Activated B cell treated with CpG ODN at 0.5 μM for 24 hours (primary cell): ENCODE results near the gene IQCF2. TPM values are rescaled to one million over a fixed set of nuclear protein-coding genes. Genes with fewer than 3 reads are reported as not detected.

Experiments
- ATAC-seq: fragments of 200-7000 bp; cut with Tn5 transposase; one replicate; pipeline ENCODE4 v1.10.0; 2021; ENCODE audit warnings: low read depth, mild to moderate bottlenecking, moderate library complexity
- CTCF ChIA-PET: fragments of 350-600 bp; sonication (Branson Sonifier 250); formaldehyde crosslinking; loops from one replicate; lab custom pipeline; 2021; ENCODE audit warnings: antibody characterized with exemption; lab: Charles Lee
- POLR2A ChIA-PET: fragments of 350-600 bp; sonication (Branson Sonifier 250); formaldehyde crosslinking; loops from one replicate; lab custom pipeline; 2021; ENCODE audit warnings: antibody characterized with exemption; lab: Charles Lee
- DNase-seq: peaks from one replicate; pipeline ENCODE4 v3.0.0; 2022
- H3K27ac Mint-ChIP-seq: one replicate; pipeline ENCODE4 v1.8.0; 2020; ENCODE audit warnings: mixed read lengths
- H3K27me3 Mint-ChIP-seq: one replicate; pipeline ENCODE4 v1.8.0; 2021; ENCODE audit warnings: mixed read lengths
- H3K36me3 Mint-ChIP-seq: one replicate; pipeline ENCODE4 v1.8.0; 2021; ENCODE audit warnings: low read depth, mixed read lengths
- H3K4me1 Mint-ChIP-seq: one replicate; pipeline ENCODE4 v1.8.0; 2021; ENCODE audit warnings: mixed read lengths
- H3K4me3 Mint-ChIP-seq: one replicate; pipeline ENCODE4 v1.8.0; 2020; ENCODE audit warnings: mild to moderate bottlenecking, mixed read lengths
- H3K9me3 Mint-ChIP-seq: one replicate; pipeline ENCODE4 v1.8.0; 2020; ENCODE audit warnings: mixed read lengths
- intact Hi-C: fragments of 100-400 bp; cut with micrococcal nuclease; formaldehyde crosslinking; loops from one replicate; pipeline ENCODE4 v1.15.1; 2024
- total RNA-seq: library from RNA; stranded (reverse); gene quantifications from 2 replicates; pipeline ENCODE4 v1.2.3, GENCODE V29; 2022
- TF ChIP-seq, protein P1 (sequence below): fragments of 200-600 bp; IDR thresholded peaks from one replicate; pipeline ENCODE4 v1.8.0; 2022; ENCODE audit warnings: antibody characterized with exemption, mild to moderate bottlenecking

The IQCF2 gene
- total RNA-seq, 1 donor from 2014 or later: not detected

DNA sequence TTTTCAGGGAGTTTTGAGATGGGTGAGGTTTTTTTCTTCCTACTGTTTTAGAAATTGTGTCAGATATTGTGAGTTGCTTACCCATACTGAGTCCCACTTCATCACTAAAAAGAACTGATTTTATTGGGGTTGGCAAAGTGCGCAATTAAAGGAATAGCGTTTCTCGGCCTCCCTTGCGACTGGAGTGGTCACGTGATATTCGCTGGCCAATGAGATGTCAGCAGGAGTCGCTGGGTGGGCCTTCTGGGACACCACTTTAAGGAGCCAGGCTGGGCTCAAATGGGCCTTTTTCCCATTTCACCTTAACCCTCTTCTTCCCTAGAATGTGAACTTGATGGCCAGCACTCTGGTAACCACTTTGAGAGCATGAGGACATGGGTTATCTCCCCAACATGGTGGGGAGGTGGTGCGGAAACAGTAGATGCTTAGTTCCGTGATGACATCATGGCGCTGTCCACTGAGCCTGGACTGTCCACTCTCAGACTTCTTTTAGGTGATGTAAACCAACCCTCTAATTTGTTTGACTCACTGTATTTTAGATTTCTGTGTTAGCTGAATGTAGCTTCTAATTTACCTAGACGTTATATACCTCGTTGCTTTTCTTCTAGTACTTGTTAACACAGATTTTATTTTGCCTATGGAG is 27.2 kb downstream of the IQCF2 start:
- Mint-ChIP-seq H3K4me1 (no peaks in the 10 kb centered on the region), H3K27ac (no peak overlapping the region), H3K4me3 (no peak overlapping the region), H3K36me3 (no peaks in the 10 kb centered on the region), H3K27me3 (peaks cover 28% of the 10 kb centered on the region), H3K9me3 (no peaks in the 10 kb centered on the region)
- no peak for ATAC-seq
- intact Hi-C loops: no loop called here
- no peak for DNase-seq
- TF ChIP-seq, protein P1, sequence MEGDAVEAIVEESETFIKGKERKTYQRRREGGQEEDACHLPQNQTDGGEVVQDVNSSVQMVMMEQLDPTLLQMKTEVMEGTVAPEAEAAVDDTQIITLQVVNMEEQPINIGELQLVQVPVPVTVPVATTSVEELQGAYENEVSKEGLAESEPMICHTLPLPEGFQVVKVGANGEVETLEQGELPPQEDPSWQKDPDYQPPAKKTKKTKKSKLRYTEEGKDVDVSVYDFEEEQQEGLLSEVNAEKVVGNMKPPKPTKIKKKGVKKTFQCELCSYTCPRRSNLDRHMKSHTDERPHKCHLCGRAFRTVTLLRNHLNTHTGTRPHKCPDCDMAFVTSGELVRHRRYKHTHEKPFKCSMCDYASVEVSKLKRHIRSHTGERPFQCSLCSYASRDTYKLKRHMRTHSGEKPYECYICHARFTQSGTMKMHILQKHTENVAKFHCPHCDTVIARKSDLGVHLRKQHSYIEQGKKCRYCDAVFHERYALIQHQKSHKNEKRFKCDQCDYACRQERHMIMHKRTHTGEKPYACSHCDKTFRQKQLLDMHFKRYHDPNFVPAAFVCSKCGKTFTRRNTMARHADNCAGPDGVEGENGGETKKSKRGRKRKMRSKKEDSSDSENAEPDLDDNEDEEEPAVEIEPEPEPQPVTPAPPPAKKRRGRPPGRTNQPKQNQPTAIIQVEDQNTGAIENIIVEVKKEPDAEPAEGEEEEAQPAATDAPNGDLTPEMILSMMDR: no peak
- ChIA-PET POLR2A (no interaction called here), CTCF (no interaction called here)

DNA sequence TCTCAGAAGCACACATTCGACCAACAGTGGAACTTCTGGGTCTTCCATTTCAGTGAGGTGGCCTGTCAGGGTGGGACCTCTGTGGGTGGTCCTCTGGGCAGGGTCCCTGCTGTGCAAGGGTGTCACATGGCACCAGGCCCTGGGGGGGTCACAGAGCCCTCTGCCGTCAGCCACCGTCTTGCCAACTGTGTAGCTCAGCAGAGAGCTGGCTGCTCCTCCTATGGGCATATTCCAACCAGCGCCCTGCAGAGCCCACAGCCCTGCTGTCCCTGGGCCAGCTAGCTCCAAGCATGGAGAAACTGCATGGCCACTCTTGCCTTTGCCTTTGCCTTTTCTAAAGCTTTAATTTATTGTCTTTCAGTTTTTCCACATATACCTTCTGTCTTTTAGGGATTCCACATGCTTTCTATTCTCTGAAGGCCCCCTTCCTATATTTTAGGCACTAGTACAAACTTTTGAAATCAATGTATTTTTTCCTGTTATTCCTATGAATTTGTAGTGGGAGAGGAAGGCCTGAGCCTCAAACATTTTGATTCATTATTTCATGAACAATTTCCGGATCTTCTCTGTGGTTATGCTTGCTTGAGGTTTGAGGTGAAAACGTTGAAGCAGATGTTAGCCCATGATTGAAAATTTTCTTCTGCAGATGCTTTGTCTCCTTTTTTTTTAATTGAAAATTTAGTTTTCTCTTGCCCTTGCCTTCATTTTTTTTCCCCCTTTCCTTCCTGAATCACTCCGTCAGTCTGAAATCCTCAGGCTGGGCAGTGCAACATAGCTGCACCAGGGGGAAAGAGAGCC is 30.0 kb downstream of the IQCF2 start:
- ChIA-PET CTCF (no interaction called here), POLR2A (no interaction called here)
- no peaks in the 10 kb centered on the region for H3K36me3 Mint-ChIP-seq
- H3K27me3 Mint-ChIP-seq: peaks cover 30% of the 10 kb centered on the region
- intact Hi-C loops: no loop called here
- no peaks in the 10 kb centered on the region for H3K4me1 Mint-ChIP-seq
- H3K9me3 Mint-ChIP-seq: no peaks in the 10 kb centered on the region
- no peak for DNase-seq
- H3K4me3 Mint-ChIP-seq: no peak overlapping the region
- no peak for ATAC-seq
- H3K27ac Mint-ChIP-seq: no peak overlapping the region
- TF ChIP-seq, protein P1: no peak

DNA sequence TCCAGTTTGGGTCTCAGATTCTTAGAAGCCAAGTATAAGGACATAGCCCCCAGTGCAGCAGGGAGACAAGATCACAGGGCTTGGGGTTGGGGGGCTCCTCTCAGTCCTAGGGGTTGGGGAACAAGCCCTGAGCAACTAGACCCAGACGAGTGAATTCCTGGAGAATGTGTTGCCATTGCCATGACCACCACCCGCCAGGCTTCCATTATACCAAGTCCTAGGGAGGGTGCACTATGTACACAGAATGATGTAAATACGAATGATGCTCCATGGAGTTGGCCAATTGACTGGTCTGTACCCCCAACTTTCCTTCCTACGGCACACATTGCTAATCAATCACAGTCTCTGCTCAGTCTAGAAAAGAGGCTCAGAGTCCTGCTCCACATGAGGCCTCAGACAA is 33.0 kb downstream of the IQCF2 start:
- ChIA-PET CTCF (no interaction called here), POLR2A (no interaction called here)
- H3K4me1 Mint-ChIP-seq: no peaks in the 10 kb centered on the region
- H3K4me3 Mint-ChIP-seq: no peak overlapping the region
- DNase-seq: no peak
- H3K27me3 Mint-ChIP-seq: peaks cover 48% of the 10 kb centered on the region
- no peak overlapping the region for H3K27ac Mint-ChIP-seq
- no peaks in the 10 kb centered on the region for H3K36me3 Mint-ChIP-seq
- H3K9me3 Mint-ChIP-seq: no peaks in the 10 kb centered on the region
- TF ChIP-seq, protein P1: no peak
- intact Hi-C loops: no loop called here
- ATAC-seq: no peak

DNA sequence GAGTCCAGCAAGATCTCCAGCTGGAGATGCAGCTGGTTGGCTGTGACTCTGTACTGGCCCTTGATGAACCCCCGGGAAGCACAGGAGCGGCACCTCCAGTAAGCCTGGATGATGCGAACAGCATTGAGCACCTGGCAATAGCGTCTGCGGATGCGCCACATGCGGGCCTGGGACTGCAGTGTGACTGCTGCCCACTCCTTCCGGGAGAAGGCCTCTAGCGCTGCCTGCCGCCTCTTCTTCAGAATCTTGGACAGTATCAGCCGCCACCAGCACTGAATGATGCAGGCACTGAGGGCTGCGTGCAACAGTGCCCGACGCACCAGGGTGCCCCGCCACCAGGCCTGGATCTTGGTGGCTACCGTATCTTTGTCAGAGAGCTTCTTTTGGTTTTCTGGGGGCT is 33.5 kb downstream of the IQCF2 start:
- no peak overlapping the region for H3K27ac Mint-ChIP-seq
- POLR2A ChIA-PET: no interaction called here

More for the DNA sequence above, 33.5 kb downstream of the IQCF2 start:
- Mint-ChIP-seq H3K4me3 (no peak overlapping the region), H3K4me1 (no peaks in the 10 kb centered on the region), H3K9me3 (no peaks in the 10 kb centered on the region), H3K27me3 (peaks cover 49% of the 10 kb centered on the region), H3K36me3 (no peaks in the 10 kb centered on the region)
- intact Hi-C loops: no loop called here
- CTCF ChIA-PET: no interaction called here
- TF ChIP-seq, protein P1: no peak
- ATAC-seq: no peak
- DNase-seq: no peak
